CMK (cell line): ENCODE measurements around the gene MPP1.

Experiments used
- DNase-seq: peaks from one replicate; pipeline ENCODE4 v3.0.0-alpha.2; 2010; ENCODE audit warnings: low read depth

MPP1 gene

DNA sequence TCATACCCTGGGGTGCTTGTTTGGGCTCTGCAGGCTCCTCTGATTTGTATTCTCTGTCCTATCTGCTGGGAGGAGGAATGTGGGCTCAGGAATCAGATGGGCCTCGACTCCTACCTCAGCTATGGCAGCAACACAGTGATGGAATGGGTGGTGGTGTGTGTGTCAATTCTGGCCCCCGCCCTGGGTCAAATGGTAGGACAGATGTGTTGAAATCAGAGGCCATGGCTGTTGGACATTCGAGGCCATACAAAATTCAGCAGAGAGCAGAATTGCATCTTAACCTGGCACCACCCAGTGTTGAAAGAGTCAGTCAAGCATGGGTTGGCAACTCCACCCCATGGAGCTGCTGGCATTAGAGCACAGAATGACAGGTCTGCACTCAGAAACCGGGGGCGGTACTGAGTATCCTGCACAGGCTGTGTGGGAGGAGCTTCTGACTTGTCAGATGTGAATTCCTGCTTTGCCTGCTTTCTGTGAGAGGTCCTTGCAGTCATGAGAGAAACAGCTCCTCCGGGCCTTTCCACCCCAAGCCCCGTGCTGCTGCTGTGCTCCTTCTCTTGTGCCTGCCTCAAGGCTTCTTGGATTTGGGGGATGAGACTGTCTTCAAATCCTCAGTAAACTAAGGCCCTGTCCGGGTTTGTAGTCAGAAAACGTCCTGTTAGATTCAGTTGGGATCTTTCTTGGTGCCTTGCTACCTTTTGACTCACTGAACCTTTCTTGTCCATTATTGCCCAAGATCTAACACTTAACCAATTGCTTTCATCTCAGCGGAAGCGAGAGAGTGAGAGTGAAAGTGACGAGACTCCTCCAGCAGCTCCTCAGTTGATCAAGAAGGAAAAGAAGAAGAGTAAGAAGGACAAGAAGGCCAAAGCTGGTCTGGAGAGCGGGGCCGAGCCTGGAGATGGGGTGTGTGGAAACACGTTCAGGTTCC, 29.6 kb downstream of the MPP1 start:
- no peak for DNase-seq

DNA sequence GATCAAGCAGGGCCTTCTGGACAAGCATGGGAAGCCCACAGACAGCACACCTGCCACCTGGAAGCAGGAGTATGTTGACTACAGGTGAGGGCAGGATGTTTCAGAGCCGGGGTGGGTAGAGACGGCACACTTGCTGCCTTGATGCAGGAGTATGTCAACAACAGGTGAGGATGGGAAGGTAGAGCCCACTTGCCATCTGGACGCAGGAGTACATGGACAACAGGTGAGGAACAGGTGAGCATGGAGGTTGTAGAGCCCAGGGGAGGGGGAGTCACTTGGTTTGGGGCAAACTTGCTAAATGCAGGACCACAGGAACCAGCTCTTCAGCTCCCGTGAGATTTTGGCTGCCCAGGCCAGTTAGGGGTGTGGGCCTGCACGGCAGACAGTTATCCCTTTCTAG, 30.7 kb downstream of the MPP1 start:
- no peak for DNase-seq

DNA sequence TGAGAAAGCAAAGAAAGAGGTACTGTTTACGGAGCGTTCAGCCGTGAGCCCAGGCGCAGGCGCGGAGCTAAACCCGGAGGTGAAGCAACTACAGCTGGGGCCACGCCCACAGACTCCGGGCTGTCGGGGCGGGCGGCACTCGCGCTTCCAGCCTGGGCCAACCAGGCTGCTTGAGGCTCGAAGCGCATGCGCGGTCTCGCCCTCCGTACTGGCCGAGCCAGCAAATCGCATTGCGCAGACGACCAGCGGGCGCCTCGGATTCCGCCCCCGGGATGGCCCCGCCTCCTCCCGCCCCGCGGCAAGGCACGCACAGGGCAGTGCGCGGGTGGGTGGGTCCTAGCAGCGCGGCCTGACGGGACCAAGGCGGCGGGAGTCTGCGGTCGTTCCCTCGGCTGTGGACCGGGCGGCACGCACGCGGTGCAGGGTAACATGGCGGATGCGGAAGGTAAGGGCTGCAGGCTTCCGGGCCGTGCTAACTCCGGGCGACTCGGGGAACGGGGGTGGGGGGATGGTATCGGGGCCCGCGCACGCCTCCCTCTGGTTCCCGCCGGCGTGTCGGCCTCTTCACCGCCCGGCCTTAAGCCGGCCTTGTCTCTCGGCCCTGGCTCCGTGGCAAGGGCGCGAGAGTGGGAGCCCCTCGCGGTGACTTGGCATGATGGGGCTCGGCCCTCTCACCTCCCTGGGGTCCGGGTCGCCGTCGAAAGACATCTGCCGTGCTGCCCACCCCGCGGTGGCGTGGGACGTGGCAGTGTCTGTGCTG, 42.6 kb downstream of the MPP1 start, which contains the start of gene DKC1:
TSS of gene DKC1 (plus strand) at position 328 of the 760 bp plus-strand sequence. CDS start at position 430, 102 bp downstream.
- DNase-seq: peak; percentile 84

DNA sequence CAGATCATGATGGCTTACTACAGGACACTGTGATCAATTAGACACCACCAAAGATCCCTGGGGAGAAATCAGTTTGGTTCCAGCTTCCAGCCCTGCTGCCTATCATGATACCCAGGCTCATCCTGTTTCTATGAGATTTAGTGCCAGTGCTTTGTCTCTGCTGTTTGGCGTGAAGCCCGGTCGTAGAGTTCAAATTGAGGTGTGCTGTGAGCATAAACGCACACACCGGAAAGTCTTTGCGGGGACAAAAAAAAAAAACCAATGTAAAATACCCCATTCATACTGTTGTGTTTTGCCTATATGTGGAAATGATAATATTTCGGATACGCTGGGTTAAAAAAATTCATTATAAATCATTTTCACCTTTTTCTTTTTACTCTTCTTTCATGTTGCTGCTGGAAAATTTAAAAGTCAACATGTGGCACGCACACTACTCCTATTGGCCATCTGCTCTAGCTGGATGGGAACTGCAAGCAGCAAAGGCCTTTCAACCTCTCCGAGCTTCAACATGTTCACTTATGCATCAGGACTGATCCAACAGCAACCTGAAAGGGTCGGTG, 43.2 kb downstream of the MPP1 start:
- DNase-seq: no peak

DNA sequence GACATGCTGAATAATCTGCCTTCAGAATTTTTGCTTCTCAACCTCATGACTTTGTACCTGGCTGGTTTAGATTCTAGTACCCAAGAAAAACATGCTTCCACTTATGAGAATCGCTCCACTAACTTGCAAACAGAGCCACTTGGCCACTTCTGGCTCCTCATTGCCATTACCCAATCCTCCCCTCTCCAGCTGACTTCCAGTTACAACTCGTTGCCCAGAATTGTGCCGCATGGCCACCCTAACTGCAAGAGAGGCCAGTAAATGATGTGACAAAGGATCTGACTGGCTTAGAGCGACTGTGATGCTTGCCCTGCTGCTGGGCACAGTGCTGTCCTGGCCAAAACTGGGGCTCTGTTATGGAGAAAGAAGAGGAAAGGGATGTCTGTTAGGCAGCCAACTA, 46.6 kb downstream of the MPP1 start:
- no peak for DNase-seq

DNA sequence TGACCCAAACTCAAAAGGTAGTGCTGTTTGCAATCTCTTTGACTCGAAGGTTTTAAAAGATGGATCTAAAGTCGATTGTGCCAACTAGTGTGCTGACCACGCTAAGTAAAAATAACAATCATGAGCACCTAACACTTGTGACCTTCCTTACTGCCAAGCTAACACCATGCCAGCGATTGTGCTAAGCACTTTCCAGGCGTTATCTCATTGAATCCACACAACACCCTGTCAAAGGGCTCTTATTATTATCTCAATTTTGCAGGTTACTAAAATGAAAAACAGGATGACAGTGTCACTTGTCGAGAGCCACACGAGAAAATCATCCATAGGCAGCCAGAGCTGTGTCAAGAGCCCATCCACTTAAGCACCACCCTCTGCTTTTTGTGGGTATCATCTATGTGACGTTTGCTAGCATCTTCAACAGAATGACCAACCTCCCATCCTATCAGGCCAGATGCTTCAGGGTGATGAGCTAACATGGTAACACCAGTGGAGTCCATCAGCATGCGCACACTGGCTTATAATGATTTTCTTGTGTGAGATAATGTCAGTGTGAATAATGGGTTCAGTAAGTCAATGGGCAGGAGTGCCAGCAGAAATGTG, 53.5 kb downstream of the MPP1 start:
- DNase-seq: peak; percentile 52

DNA sequence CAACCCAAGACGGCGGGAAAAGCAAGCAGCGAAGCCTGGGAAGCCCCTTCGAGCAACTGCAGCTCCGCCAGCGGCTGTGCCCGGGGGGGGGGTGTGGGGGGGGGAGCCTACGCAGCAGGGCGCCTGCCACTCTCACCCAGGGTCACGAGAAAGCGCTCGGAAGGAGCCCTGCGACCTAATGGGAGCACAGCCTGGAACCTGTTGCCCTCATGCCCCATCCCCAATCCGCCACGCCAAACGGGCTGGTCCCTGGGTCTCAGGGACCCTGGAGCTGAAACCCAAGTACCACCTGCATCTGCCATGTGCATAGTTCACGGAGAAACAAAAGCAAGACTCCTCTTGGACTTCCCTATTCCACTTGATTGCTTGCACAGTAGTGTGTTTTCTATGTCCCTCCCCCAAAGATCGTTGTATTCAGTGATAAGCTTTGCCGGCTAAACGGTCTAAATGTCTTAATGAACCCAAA, 54.0 kb downstream of the MPP1 start:
- DNase-seq: no peak

DNA sequence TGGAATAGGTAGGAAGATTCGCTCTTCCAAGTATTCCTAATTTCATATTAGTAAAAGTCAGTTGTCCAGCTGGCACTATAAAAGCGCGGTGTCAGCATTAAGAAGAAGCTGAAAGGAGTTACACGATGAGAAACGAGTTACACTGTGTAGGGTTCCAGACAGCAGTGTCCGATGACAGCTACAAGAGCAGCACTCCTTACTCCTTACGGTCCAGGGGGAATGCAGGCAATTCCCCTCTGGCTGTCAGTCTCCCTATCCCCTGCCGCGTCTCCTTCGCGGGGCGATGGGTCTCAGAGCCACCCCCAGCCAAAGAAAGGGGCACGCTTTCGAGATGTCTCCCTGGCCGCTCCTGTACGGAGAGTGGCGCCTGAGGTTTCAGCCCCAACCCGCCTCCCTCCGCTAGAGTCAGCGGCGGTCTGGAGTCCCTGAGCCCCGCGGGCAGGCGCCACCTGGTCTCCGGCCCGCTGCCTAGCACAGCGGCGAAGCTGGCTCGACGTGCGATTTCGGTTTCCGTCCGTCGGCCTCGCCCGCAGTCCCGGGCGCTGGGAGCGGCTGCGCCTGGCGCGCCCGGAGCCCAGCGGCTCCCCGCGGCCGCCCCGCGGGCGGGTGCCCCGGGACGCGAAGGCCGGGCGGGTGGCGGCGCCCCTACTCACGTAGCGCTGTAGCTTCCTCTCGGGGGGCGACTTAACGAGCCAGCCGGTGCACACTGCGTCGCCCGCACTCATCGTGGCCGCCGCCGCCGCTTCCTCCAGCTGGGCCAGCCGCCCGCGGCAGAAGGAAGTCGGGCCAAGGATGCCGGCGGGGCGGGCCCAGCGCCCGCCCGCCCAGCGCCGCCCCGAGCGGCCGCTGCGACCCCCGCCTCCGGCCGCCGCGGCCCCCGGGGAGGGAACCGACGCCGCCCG, 54.7 kb downstream of the MPP1 start, which contains the start of gene GAB3:
TSS of gene GAB3 (minus strand) at position 777 of the 902 bp plus-strand sequence. CDS start at position 725, 52 bp downstream.
- DNase-seq: no peak

DNA sequence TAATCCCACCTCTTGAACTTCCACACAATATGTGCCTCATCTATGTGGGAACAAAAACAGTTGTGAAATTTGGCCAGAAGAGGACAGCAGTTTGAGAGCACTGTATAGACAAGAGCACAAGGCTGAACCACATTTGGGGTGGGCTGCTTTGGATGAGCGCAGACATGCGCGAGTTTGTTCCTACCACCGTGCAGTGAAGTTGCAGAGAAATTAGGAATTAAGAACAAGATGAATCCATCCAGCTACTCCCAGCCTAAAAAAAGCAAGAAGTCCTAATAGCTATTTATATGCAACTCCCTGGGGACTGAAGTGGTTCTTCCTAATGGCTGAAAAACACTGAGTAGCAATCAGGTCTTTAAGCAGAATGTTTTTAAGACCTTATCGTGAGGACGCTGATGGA, 55.4 kb downstream of the MPP1 start:
- no peak for DNase-seq

DNA sequence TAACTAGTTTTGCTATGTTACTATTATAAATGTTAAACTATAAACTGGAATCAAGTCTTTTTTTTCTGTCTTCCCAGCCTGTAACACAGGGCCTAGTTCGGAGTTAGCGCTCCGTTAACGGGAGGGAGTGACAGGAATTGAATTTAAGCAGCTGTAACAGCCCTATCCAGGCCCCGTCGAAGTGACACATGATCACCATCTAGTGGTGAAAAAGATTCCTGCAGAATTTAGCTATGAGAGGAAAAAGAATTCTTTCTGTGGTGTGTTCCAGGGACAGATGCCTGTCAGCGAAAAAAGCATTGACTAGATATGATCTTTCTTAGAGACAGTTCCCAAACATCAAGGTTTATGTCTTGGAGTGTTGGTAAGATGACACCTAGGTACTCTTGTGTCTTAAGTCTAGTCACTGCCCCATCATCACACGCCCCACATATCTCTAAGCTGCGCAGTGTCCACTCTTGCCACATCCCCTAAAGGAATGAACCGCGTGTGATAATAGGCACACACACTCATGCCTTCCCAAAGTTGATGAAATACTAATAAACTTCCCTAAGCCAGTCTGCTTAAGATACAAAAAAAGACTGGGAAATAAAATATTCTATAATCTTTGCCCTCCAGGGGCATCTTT, 56.5 kb downstream of the MPP1 start:
- DNase-seq: no peak

DNA sequence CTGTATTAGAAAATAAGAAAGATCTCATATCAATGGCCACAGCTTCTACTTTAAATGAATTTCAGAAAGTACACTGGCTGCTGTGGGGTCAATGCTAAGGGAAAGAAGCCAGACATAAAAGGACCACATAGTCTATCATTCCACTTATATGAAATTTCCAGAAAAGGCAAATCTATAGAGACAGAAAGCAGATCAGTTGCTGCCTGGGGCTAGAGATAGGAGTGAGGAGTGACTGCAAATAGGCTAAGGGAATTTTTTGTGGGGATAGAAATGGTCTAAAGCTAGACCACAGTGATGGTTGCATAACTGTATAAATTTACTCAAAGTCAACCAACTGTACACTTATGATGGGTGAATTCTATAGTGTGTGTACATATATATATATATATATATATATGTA, 62.7 kb downstream of the MPP1 start:
- DNase-seq: no peak

DNA sequence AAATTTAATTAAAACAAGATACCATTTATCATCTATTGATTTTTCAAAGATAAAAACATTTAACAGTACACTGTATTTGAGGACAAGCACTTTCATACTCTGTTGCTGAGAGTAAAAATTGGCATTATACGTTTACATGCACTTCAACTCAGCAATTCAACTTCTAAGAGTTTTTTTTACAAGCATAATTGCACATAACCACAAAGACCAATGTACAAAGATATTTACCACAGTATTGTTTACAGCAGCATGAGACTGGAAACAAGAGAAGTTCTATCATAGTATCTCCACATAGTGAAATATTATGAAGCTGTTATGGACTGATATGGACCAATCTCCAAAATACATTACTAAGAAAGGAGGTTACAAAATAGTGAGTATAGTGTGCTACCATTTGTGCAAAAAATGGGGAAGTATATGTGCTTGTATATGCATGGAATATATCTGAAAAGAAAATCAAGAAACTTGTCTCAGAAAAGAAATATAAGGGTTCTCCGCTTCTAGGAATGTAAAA, 65.3 kb downstream of the MPP1 start:
- no peak for DNase-seq

DNA sequence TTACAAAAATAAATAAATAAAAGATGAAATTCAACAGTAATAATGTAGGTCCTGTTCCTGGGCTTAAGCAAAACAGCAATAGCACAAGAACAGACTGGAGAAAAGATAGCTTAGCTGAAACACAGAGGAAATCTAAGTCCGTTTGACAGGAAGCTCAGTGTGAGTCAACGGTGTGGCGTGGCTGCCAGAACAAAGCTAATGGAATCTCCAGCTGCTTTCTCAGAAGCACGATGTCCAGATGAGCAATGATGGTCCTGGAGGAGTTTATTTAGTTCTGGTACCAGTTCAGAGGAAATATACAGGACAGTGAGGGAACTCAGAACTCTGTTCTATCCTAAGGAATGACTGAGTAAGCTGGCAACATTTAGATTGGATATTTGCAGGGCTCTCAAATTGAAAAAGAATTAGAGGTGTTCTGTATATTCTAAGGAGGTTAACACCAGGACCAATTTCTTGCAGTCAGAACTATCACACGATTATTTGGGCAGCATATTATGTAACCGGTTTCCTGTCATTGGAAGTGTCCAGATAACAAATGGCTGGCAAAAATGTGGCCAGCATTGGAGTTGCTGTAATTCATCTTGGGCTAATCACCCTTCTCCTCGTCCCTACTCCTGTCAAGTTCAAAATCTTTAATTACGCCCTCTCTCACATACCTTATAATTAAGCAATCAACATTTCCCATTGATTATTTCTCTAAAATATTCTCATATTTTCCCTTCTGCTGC, 67.1 kb downstream of the MPP1 start:
- DNase-seq: no peak

DNA sequence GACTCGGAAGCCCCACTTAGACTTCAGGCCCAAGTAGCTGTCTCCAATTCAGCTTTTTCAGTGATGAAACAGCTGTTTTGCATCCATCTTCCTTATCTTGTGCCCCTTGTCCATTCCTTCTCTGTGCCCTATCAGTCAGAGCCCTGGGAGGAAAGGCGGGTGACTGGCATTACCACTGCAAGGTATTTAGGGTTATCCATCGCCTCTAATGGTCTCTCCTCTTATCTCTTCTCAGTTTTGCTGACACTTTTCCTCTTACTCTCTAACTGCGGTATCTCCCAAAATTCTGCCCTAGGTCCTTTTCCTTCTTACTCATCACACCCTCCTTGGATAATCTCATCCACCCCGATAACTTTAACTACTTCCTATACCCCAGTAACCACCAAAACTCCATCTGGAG, 68.1 kb downstream of the MPP1 start:
- DNase-seq: no peak

DNA sequence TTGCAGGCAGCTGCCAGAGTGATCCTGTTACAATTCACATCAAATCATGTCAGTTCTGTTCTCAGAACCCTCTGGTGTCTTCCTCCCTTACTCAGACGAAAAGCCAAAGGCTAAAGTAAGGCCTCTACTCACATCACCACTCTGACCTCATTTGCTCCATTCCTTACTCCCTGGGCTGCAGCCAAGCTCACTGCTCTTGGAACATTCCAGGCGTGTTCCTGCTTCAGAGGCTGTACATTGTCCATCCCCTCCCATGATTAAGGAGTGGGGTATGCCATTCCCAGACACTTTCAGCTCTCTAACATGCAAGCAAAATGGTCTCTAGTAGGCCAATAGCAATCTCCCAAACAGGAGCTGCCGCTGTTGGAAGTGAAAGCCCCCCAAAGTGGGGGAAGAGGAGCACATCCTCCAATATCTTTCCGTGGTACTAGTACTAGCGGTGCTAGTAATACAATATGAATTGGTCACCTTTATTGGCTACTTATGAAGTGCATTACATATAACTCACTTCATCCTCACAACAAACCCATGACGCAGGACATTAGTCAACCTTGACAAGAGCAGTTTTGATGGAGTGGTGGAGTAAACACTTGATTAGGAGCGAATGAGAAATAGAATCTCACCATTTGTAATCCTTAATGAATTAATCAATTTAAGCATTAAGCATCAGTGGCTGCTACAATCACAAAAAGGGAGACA, 69.4 kb downstream of the MPP1 start:
- no peak for DNase-seq

DNA sequence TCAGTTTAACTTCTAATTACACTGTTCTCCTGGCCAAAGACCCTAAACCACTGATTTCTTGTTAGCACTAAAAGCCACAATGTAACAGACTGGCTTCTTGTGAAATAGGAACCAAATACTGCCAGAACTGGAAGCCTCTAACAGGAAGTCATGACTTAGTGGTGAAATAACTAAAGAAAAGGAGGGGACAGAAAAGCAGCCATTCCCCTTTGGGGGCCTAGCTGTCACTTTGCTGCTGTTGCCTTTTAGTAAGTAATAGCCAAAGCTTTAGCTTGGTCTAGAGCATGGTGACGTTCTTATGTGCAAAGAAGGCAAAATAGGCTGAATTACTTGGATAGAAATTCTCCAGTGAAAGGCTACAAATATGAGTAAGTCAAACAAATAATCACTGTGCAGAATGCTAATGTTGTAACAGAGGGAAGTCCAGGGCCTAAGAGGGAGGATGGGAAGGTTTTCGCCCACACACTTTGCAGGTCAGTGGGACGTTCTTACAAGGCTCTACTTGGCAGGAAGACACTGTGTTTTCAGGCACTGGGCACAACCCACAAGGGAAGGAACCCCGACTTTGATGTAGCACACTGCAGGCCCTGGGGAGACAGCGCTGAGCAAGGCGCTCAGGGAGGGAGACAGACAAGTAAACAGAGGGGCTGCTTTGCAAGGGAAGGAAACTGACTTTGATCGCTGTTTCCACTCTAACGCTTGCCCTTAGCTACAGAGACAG, 71.1 kb downstream of the MPP1 start:
- no peak for DNase-seq

DNA sequence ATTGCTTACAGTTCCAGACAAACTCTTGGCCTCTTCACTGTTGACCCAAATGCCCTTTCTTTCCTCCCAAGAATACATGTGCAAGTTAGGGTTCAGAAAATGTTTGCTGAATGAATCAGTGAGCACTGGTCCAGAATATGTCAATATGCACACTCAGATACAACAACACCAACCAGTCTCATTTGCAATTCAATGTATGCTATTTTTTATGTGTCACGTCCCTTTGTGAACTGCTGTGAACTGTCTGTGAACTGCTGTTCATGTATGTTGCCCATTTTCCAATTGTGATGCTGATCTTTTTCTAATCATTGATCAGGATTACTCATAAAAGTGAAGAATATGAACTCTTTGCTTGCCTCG, 72.2 kb downstream of the MPP1 start:
- DNase-seq: no peak

DNA sequence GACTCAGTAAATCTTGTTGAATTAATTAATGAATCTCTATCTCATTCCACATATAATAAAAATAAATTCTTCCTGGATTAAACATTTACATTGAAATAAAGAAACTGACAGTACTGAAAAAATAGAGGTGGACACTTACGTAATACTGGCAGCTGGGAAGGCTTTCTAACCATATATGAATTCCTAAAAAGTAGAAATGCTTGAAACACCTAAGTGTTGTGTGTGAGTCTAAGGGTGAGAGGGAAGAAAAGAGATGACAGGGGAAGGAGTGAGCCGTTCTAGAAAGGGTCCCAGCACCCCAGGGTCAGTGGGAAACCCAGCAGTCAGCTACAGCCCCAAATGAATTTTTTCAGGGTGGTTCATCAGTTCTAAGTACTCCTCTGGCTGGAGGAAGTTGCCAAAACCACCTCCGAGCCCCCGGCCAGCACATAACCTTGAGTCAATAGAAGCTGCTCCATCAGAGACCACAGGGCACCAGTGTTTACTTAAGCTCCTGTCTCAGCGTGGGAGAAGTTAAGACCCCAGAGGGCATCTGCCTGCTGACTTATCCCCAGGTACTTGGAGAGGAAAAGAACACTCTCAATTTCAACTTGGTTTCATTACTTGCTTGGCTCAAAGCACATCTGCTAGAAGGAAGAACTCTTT, 72.7 kb downstream of the MPP1 start:
- DNase-seq: no peak
